GM23248 (cell line): ENCODE results near the gene LPCAT4. TPM values are rescaled to one million over a fixed set of nuclear protein-coding genes. Genes with fewer than 3 reads are reported as not detected.
"Not testable (repeated sequence)": the region's sequence is repeated elsewhere in the genome, so short reads cannot be mapped to it uniquely, and the experiment has no call there.

Source experiments
- DNase-seq: peaks from one replicate; pipeline ENCODE4 v3.0.0-alpha.2; 2015
- H2AFZ ChIP-seq: fragments of 200-600 bp; sonication (generic); 2 replicates; pipeline ENCODE4 v1.6.1; 2016; ENCODE audit warnings: antibody characterized with exemption
- H3F3A ChIP-seq: fragments of 200-600 bp; sonication (generic); 2 replicates; pipeline ENCODE4 v1.6.1; 2016; ENCODE audit warnings: mild to moderate bottlenecking, antibody characterized with exemption, mixed run types; ENCODE audit not compliant: insufficient read depth
- H3K27ac ChIP-seq: fragments of 200-600 bp; sonication (generic); 2 replicates; pipeline ENCODE4 v1.5.1; 2016; ENCODE audit warnings: mild to moderate bottlenecking
- H3K27me3 ChIP-seq: fragments of 200-600 bp; sonication (generic); replicated peaks from 2 replicates; pipeline ENCODE4 v1.6.1; 2016; ENCODE audit warnings: mild to moderate bottlenecking; ENCODE audit not compliant: insufficient read depth
- H3K36me3 ChIP-seq: fragments of 200-600 bp; sonication (generic); 2 replicates; pipeline ENCODE4 v1.6.1; 2016; ENCODE audit warnings: low read depth, mild to moderate bottlenecking
- H3K4me1 ChIP-seq: fragments of 200-600 bp; sonication (generic); 2 replicates; pipeline ENCODE4 v1.6.1; 2016; ENCODE audit warnings: mild to moderate bottlenecking; ENCODE audit not compliant: insufficient read depth
- H3K4me2 ChIP-seq: fragments of 200-600 bp; sonication (generic); one replicate; pipeline ENCODE4 v1.6.1; 2016; ENCODE audit warnings: mild to moderate bottlenecking; ENCODE audit not compliant: unreplicated experiment
- H3K4me3 ChIP-seq: fragments of 200-600 bp; sonication (generic); 2 replicates; pipeline ENCODE4 v1.5.1; 2016; ENCODE audit warnings: mild to moderate bottlenecking
- H3K79me2 ChIP-seq: fragments of 200-600 bp; sonication (generic); 2 replicates; pipeline ENCODE4 v1.6.1; 2016; ENCODE audit warnings: mild to moderate bottlenecking; ENCODE audit not compliant: insufficient read depth
- H3K9ac ChIP-seq: fragments of 200-600 bp; sonication (generic); 2 replicates; pipeline ENCODE4 v1.6.1; 2016; ENCODE audit warnings: mild to moderate bottlenecking
- H3K9me2 ChIP-seq: fragments of 200-600 bp; sonication (generic); 2 replicates; pipeline ENCODE4 v1.6.1; 2016; ENCODE audit warnings: mixed run types, mild to moderate bottlenecking, moderate library complexity; ENCODE audit not compliant: insufficient read depth
- H3K9me3 ChIP-seq: fragments of 200-600 bp; sonication (generic); one replicate; pipeline ENCODE4 v1.6.1; 2017; ENCODE audit warnings: low read depth
- H4K20me1 ChIP-seq: fragments of 200-600 bp; sonication (generic); 2 replicates; pipeline ENCODE4 v1.6.0; 2016; ENCODE audit not compliant: insufficient read depth
- EZH2 ChIP-seq: fragments of 200-600 bp; sonication (generic); IDR thresholded peaks from 2 replicates; pipeline ENCODE4 v1.6.1; 2018; ENCODE audit warnings: antibody characterized with exemption, mild to moderate bottlenecking; ENCODE audit not compliant: insufficient read depth, poor library complexity, severe bottlenecking
- EZH2phosphoT487 ChIP-seq: fragments of 200-600 bp; sonication (generic); IDR thresholded peaks from 2 replicates; pipeline ENCODE4 v1.6.1; 2018; ENCODE audit warnings: antibody characterized with exemption, moderate library complexity, mild to moderate bottlenecking, low read depth; ENCODE audit not compliant: insufficient read depth
- WGBS, 2 experiments: methylation state at CpG; one replicate each; pipeline ENCODE4 v1.1.6; 2015 to 2017; ENCODE audit warnings: low lambda C conversion rate in 2 of 2, low coverage in 1 of 2; ENCODE audit errors: missing lambda C conversion rate in 2 of 2; 5-methylcytosine and 5-hydroxymethylcytosine counted together
- in situ Hi-C: fragments of 300-500 bp; cut with MboI; formaldehyde crosslinking; loops from 2 replicates; pipeline ENCODE4 v1.15.0; 2020
- polyA plus RNA-seq: library from polyadenylated mRNA; unstranded; fragments of >200 nt; fragmentation: Nextera tagmentation; extraction: Ambion mirVana; gene quantifications from 2 replicates; pipeline ENCODE4 v1.2.1, GENCODE V29; 2016
- total RNA-seq: library from RNA; depleted of rRNA; stranded (reverse); fragments of >200 nt; shearing (Covaris generic); gene quantifications from 2 replicates; pipeline ENCODE4 v1.2.3, GENCODE V29; 2014

Gene LPCAT4
- total and polyA plus RNA-seq, 2 experiments from 2014 or later: 17.5 to 24.7 TPM

DNA sequence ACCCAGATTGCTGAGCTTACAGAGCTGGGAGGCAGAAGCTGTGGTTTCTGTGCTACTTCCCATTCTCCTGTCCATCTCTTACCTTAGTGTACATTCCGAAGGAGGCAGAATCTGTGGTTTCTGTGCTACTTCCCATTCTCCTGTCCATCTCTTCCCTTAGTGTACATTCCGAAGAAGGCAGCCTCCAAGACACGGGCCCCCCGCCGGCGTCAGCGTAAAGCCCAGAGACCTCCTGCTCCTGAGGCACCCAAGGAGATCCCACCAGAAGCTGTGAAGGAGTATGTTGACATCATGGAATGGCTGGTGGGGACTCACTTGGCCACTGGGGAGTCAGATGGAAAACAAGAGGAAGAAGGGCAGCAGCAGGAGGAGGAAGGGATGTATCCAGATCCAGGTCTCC is 12.7 kb downstream of the LPCAT4 start:
- no peak overlapping the region for H3K27ac ChIP-seq
- H3K79me2 ChIP-seq: no peaks in the 10 kb centered on the region
- H3K9me2 ChIP-seq: no peaks in the 10 kb centered on the region
- no peaks in the 10 kb centered on the region for H3K27me3 ChIP-seq
- H3K36me3 ChIP-seq: no peaks in the 10 kb centered on the region
- H3F3A ChIP-seq: no peaks in the 10 kb centered on the region
- no peaks in the 10 kb centered on the region for H4K20me1 ChIP-seq
- H3K9ac ChIP-seq: no peak overlapping the region
- no peak overlapping the region for H3K4me2 ChIP-seq
- no peak overlapping the region for H2AFZ ChIP-seq
- TF ChIP-seq EZH2phosphoT487 (no peak), EZH2 (no peak)
- in situ Hi-C loops: loop anchor here (25.0 kb wide), 3 partner anchors 158 to 242 kb away; partner anchors contain the start of genes EMC7, GOLGA8B and PGBD4
- H3K4me3 ChIP-seq: no peak overlapping the region
- H3K9me3 ChIP-seq: no peaks in the 10 kb centered on the region
- 92 to 94% methylated on average over 7 of the region's 7 CpGs for WGBS, 2 experiments
- DNase-seq: no peak
- H3K4me1 ChIP-seq: no peaks in the 10 kb centered on the region

- in situ Hi-C loops: loop anchor here (25.0 kb wide), 3 partner anchors 159 to 241 kb away; partner anchors contain the start of genes EMC7, GOLGA8B and PGBD4
Measured at GRCh38 chr15:34353627-34354026, 13.4 kb downstream of the LPCAT4 start.

DNA sequence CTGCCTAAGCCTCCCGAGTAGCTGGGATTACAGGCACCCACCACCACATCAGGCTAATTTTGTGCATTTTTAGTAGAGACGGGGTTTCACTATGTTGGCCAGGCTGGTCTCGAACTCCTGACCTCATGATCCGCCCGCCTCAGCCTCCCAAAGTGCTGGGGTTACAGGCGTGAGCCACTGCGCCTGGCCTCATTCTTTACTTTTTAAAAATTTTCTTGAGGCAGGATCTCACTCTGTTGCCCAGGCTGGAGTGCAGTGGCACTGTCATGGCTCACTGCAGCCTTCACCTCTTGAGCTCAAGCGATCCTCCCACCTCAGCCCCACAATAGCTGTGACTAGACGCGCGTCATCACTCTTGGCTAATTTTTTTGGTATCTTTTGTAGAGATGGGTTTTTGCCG is 14.0 kb downstream of the LPCAT4 start:
- not testable (repeated sequence) for H3K9me2 ChIP-seq, H3K27me3 ChIP-seq, H3K9me3 ChIP-seq, H3K79me2 ChIP-seq, H3K4me3 ChIP-seq, H2AFZ ChIP-seq, DNase-seq, H3K4me1 ChIP-seq, H3F3A ChIP-seq, H3K36me3 ChIP-seq, H3K27ac ChIP-seq, H4K20me1 ChIP-seq, H3K9ac ChIP-seq, H3K4me2 ChIP-seq
- WGBS, 2 experiments: 93 to 98% methylated on average over 12 of the region's 12 CpGs
- in situ Hi-C loops: loop anchor here (25.0 kb wide), 3 partner anchors 159 to 241 kb away; partner anchors contain the start of genes EMC7, GOLGA8B and PGBD4

More at GRCh38 chr15:34353627-34354026, 13.4 kb downstream of the LPCAT4 start:
- no peaks in the 10 kb centered on the region for H3F3A ChIP-seq
- no peaks in the 10 kb centered on the region for H3K79me2 ChIP-seq
- H4K20me1 ChIP-seq: no peaks in the 10 kb centered on the region
- H3K4me1 ChIP-seq: no peaks in the 10 kb centered on the region
- no peak overlapping the region for H3K4me2 ChIP-seq
- H2AFZ ChIP-seq: no peak overlapping the region
- TF ChIP-seq EZH2 (no peak), EZH2phosphoT487 (no peak)
- H3K9ac ChIP-seq: no peak overlapping the region
- H3K9me3 ChIP-seq: no peaks in the 10 kb centered on the region
- no peak for DNase-seq
- 35 to 46% methylated on average over 2 of the region's 2 CpGs for WGBS, 2 experiments
- no peaks in the 10 kb centered on the region for H3K27me3 ChIP-seq
- no peaks in the 10 kb centered on the region for H3K36me3 ChIP-seq
- no peaks in the 10 kb centered on the region for H3K9me2 ChIP-seq
- H3K27ac ChIP-seq: no peak overlapping the region
- H3K4me3 ChIP-seq: no peak overlapping the region

DNA sequence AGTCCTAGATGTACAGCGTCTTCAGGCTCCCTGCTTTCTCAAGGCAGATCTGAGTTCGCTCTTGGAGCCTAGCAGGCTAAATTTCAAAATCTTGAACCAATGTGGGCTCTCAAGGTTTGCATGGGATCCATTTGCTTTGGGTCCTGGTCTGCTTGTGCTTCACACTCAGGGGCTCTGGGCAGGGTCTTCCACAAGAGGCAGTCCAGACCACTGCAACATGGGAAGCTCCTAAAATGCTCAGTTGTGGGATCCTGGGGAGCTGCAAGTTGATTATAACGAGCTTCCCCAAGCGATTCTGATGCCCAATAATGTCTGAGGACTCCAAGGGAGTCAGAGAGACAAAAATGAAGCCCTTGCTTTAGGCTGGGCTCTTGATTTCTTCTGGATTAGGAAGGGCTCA is 17.2 kb downstream of the LPCAT4 start:
- TF ChIP-seq EZH2phosphoT487: no peak
- no peak for TF ChIP-seq EZH2

More for the DNA sequence above, 17.2 kb downstream of the LPCAT4 start:
- Histone ChIP-seq H3K4me2 (no peak overlapping the region), H3K4me1 (no peaks in the 10 kb centered on the region), H3K79me2 (no peaks in the 10 kb centered on the region), H3K9me3 (no peaks in the 10 kb centered on the region), H3K4me3 (no peak overlapping the region), H3F3A (no peaks in the 10 kb centered on the region), H3K27ac (no peak overlapping the region), H3K9me2 (no peaks in the 10 kb centered on the region), H3K9ac (no peak overlapping the region), H3K36me3 (no peaks in the 10 kb centered on the region), H3K27me3 (no peaks in the 10 kb centered on the region), H4K20me1 (no peaks in the 10 kb centered on the region), H2AFZ (no peak overlapping the region)
- DNase-seq: no peak
- 67 to 73% methylated on average over 4 of the region's 4 CpGs for WGBS, 2 experiments
- in situ Hi-C loops: loop anchor here (25.0 kb wide), 3 partner anchors 163 to 238 kb away; partner anchors contain the start of genes EMC7, GOLGA8B and PGBD4
